GM12891 (cell line): ENCODE data around the gene RHOBTB3.

ENCODE experiments used
- PAX5 ChIP-seq: IDR thresholded peaks from 2 replicates; pipeline ENCODE4 v1.6.1; 2011; ENCODE audit warnings: low read length, moderate library complexity, mild to moderate bottlenecking; ENCODE audit not compliant: insufficient read depth, severe bottlenecking
- POLR2A ChIP-seq: IDR thresholded peaks from 2 replicates; pipeline ENCODE4 v1.6.1; 2011; ENCODE audit warnings: low read depth, low read length, control low read depth
- POLR2AphosphoS5 ChIP-seq: IDR thresholded peaks from 2 replicates; pipeline ENCODE4 v1.6.1; 2011; ENCODE audit warnings: low read depth, low read length, control low read depth
- POU2F2 ChIP-seq: IDR thresholded peaks from 2 replicates; pipeline ENCODE4 v1.6.1; 2011; ENCODE audit warnings: low read depth, mild to moderate bottlenecking, control low read depth, low read length, moderate library complexity
- SPI1 ChIP-seq: IDR thresholded peaks from 2 replicates; pipeline ENCODE4 v1.6.1; 2011; ENCODE audit warnings: low read depth, low read length, control low read depth
- TAF1 ChIP-seq: IDR thresholded peaks from 2 replicates; pipeline ENCODE4 v1.6.1; 2011; ENCODE audit warnings: low read depth, low read length, control low read depth

GRCh38 chr5:95762652-95763041, 31.5 kb downstream of the RHOBTB3 start:
- TF ChIP-seq TAF1, result no peak
- no peak for TF ChIP-seq POLR2A
- TF ChIP-seq POLR2AphosphoS5, result no peak
- no peak for TF ChIP-seq PAX5
- TF ChIP-seq SPI1, result no peak
- no peak for TF ChIP-seq POU2F2
